ENCODE results near the gene PRMT7.
"Not testable (repeated sequence)": the region's sequence is repeated elsewhere in the genome, so short reads cannot be mapped to it uniquely, and the experiment has no call there.

The PRMT7 gene

DNA sequence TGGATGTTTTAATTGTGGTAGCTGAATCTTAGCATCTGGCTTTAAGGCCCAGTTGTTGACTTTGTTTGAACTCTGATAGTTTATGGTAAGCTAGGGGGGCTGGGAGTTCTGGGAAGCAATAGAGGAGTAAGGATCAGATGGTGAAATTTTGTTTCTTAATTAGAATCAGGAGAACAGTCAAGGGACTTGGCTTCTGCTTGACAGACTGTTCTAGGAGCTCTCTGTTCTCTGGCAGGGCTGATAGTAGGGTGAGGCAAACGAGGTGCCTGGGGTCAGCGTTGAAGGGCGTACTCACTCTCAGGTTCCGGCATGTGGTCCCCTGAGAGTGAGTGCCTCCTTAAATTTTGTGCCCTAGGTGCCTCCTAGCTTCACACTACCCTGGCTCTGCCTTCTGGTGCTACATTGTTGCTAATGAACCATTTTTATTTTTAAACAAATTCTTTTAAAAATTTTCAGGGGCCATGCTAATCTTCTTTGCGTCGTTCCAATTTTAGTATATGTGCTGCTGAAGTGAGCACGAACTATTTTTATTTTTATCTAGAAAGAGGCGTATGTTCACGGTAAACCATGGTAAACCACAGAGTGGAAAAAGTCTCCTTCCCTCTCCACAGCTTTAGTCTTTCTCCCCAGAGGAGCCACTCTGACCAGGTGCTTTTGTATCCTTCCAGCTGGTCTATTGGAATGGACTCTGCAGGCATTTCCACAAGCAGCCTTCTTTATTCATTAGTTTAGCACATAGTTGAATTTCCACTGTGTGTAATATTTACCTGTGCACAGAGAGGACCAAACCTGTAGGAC lies 26.8 kb upstream of the PRMT7 start:
- no peak for TF ChIP-seq CTCF (IDR thresholded peaks at IDR 0.05; ENCODE audit: insufficient read depth, low read depth, low read length, missing control alignments)
- H3K4me3 ChIP-seq (ENCODE audit: low read depth, low read length) = peak overlapping the region; percentile 22
- peak; percentile 68 for DNase-seq (ENCODE audit: low read depth)

GRCh38 chr16:68284847-68285246 lies 26.0 kb upstream of the PRMT7 start:
- DNase-seq (ENCODE audit: low read depth) = peak; percentile 76
- no peak for TF ChIP-seq CTCF (IDR thresholded peaks at IDR 0.05; ENCODE audit: insufficient read depth, low read depth, low read length, missing control alignments)
- H3K4me3 ChIP-seq (ENCODE audit: low read depth, low read length) = peak overlapping the region; percentile 16

DNA sequence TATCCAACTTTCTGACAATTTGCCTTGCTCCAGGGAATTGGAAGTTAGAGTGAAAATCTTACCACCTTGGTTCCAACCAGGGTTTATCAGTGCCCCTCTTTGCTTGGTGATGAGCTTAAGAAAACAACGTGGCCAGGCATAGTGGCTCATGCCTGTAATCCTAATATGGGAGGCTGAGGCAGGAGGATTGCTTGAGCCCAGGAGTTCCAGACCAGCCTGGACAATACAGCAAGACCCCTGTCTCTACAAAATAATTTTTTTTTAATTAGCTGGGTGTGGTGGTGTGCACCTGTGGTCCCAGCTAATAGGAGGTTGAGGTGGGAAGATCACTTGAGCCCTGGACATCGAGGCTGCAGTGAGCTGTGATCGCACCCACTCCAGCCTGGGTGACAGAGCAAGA lies 25.1 kb upstream of the PRMT7 start:
- no peak for DNase-seq (ENCODE audit: low read depth)
- peak overlapping the region; percentile 1 for H3K4me3 ChIP-seq (ENCODE audit: low read depth, low read length)
- TF ChIP-seq CTCF (IDR thresholded peaks at IDR 0.05; ENCODE audit: insufficient read depth, low read depth, low read length, missing control alignments) = no peak

DNA sequence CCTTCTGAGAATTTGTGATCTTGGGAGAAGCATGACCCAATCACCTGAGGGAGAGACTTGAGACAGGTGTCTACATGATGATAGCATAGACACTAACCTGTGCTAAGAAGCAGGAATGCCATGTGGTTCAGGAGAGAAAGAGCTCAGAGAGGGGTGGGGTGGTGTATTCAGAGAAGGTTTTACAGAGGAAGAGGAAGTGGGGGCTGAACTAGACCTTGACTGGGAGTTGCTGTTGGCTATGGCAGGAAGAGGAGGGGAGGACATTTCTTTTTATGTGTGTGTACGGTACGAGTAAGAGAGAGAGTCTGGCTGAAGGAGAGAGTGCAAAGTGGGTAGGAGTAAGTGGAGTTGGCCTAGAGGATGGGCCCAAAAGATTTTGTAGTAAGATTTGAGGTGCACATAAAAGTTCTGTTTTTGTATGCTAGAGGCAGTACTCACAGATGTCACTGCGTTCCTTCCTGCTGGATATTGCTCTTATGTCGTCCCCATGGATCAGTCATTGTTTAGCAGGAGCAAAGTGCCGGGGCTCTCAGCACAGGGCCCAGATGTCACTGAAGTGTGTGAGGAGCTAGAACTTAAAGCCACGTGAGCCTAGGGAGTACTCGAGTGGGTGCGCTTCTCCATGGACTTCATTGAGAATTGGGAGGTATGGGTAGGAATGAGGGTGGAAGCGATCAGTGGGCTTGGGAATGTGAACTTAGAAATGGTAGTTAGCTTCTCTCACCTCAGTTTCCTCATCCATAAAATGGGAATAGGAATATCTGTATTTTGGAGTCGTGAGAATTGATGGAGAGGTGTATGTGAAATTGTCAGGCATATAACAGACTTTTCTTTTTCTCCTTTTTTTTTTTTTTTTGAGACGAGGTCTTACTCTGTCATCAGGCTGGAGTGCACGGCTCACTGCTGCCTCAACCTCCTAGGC lies 24.4 kb upstream of the PRMT7 start:
- peak; percentile 67 for DNase-seq (ENCODE audit: low read depth)
- H3K4me3 ChIP-seq (ENCODE audit: low read depth, low read length) = peak overlapping the region; percentile 1; the same call in 1 of the 2 replicates
- no peak for TF ChIP-seq CTCF (IDR thresholded peaks at IDR 0.05; ENCODE audit: insufficient read depth, low read depth, low read length, missing control alignments)

DNA sequence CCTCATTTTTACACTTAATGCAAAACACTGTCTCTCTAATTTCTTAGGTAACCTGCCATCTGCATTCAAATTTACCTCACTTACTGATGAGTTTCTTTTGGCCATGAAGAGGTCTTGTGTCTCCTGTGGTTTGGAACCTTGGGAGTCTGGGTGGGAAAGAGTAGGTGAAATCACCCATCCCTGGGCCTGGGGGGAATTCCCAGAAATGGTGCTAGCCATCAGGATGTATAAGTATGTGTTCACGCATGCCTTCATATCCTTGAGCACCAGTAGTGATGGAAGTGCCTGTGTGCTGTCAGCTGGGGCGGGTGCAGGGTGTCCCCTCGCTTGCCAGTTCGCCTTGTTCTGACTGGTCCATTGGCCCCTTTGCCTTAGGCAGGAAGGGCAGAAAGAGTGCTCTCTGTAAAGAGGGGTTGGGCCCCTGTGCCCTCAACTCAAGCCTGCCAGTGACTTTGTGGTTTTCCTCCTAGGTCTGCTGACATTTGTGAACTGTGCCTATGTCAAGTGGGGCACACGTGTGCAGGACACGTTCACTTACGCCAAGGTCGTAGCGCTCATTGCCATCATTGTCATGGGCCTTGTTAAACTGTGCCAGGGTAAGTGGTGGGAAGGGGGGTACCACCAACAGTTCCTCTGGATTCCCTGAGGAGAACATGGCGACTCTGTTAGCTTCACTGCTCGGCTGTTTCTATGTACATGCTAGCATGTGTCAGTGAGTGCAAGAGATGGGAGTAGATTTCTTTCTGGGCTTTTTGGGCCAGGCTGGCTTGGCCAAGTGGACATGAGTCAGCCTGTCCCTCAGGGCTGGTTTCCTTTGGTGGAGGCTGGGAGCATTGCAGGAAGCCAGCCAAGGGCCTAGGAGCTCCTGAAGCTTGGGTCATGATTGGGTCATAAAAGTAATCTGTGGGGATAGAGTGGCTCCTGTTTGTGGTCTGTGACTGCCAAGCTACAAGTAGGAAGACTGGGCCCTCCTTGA lies 23.3 kb upstream of the PRMT7 start:
- no peak overlapping the region for H3K4me3 ChIP-seq (ENCODE audit: low read depth, low read length)
- no peak for TF ChIP-seq CTCF (IDR thresholded peaks at IDR 0.05; ENCODE audit: insufficient read depth, low read depth, low read length, missing control alignments)
- DNase-seq (ENCODE audit: low read depth) = no peak

DNA sequence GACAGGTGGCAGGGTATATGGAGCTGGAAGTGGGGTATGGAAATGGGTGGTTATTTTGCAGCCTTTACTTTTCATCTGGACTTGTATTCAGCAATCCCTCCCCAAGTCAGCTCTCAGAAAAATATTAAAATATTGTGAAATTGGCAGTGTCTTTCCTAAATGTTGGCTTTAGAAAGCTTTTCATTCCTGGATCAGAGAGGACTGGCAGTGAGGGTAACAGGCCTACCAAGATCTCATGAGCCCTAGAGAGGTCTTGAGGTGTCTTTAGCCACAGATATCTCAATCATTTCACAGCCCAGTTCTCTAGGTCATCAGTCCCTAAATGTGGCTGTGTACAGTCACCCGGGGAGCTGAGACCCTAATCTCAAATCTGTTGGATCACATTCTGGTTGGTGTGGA lies 22.6 kb upstream of the PRMT7 start:
- DNase-seq (ENCODE audit: low read depth) = no peak
- H3K4me3 ChIP-seq (ENCODE audit: low read depth, low read length) = no peak overlapping the region
- no peak for TF ChIP-seq CTCF (IDR thresholded peaks at IDR 0.05; ENCODE audit: insufficient read depth, low read depth, low read length, missing control alignments)

GRCh38 chr16:68288796-68289195 lies 22.0 kb upstream of the PRMT7 start:
- H3K4me3 ChIP-seq (ENCODE audit: low read depth, low read length); DNase-seq (ENCODE audit: low read depth): not testable (repeated sequence)

Data from GM12865 (cell line).